Tibial nerve (tissue), 3 donors: ENCODE measurements around the gene CYBB.

ENCODE experiments used
- EP300 ChIP-seq, 2 donors: sonication (generic); formaldehyde crosslinking; IDR thresholded peaks; one replicate each; pipeline ENCODE4 v1.6.1; 2017; ENCODE audit warnings: antibody characterized with exemption in 2 of 2, mild to moderate bottlenecking in 1 of 2
- POLR2A ChIP-seq, 2 donors: fragments of 450-650 bp; IDR thresholded peaks; one replicate each; pipeline ENCODE4 v1.6.1; 2017; ENCODE audit warnings: antibody characterized with exemption in 2 of 2, mild to moderate bottlenecking in 2 of 2, moderate library complexity in 2 of 2

DNA sequence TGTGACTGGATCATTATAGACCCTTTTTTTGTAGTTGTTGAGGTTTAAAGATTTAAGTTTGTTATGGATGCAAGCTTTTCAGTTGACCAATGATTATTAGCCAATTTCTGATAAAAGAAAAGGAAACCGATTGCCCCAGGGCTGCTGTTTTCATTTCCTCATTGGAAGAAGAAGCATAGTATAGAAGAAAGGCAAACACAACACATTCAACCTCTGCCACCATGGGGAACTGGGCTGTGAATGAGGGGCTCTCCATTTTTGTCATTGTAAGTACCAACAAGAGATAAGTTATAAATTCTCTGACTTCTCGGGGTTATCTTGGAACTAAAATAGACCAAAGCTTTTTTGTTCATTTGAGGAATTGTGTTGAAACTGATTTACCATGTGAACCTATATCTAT, at the start of gene CYBB:
- TF ChIP-seq EP300 (IDR thresholded peaks at IDR 0.05), result no peak
- no peak for TF ChIP-seq POLR2A (IDR thresholded peaks at IDR 0.05)
